Effector memory CD4-positive, alpha-beta T cell (primary cell): ENCODE results near the gene CNN1.

Experiments used
- DNase-seq, 3 donors: peaks; one replicate each; pipeline ENCODE4 v3.0.0-alpha.2; 2020
- H3K27ac ChIP-seq: 2 replicates; pipeline ENCODE4 v1.7.0; 2013; ENCODE audit warnings: mild to moderate bottlenecking, low read length, moderate library complexity; ENCODE audit not compliant: insufficient read depth, poor library complexity, severe bottlenecking
- H3K27me3 ChIP-seq: replicated peaks from 2 replicates; pipeline ENCODE4 v1.7.0; 2013; ENCODE audit warnings: mild to moderate bottlenecking, low read length; ENCODE audit not compliant: insufficient read depth, control insufficient read depth, poor library complexity, severe bottlenecking
- H3K36me3 ChIP-seq: 2 replicates; pipeline ENCODE4 v1.7.0; 2013; ENCODE audit warnings: mild to moderate bottlenecking, low read length, moderate library complexity; ENCODE audit not compliant: control insufficient read depth, insufficient read depth
- H3K4me1 ChIP-seq: 2 replicates; pipeline ENCODE4 v1.7.0; 2013; ENCODE audit warnings: low read length, mild to moderate bottlenecking; ENCODE audit not compliant: control insufficient read depth, insufficient read depth, poor library complexity, severe bottlenecking
- H3K4me3 ChIP-seq: 2 replicates; pipeline ENCODE4 v1.7.0; 2013; ENCODE audit warnings: low read length, low read depth, mild to moderate bottlenecking; ENCODE audit not compliant: insufficient read depth, poor library complexity, severe bottlenecking
- H3K9me3 ChIP-seq: 2 replicates; pipeline ENCODE4 v1.7.0; 2013; ENCODE audit warnings: mild to moderate bottlenecking, low read length, moderate library complexity; ENCODE audit not compliant: control insufficient read depth

Gene CNN1

GRCh38 chr19:11530432-11530831 is 8.2 kb upstream of the CNN1 start:
- Histone ChIP-seq H3K27ac (no peak overlapping the region), H3K4me3 (no peak overlapping the region), H3K9me3 (no peaks in the 10 kb centered on the region), H3K36me3 (no peaks in the 10 kb centered on the region), H3K27me3 (no peaks in the 10 kb centered on the region), H3K4me1 (peaks cover 6% of the 10 kb centered on the region)
- no peak for DNase-seq

- Histone ChIP-seq H3K4me1 (peaks cover 6% of the 10 kb centered on the region), H3K4me3 (no peak overlapping the region), H3K27ac (no peak overlapping the region), H3K36me3 (no peaks in the 10 kb centered on the region), H3K9me3 (no peaks in the 10 kb centered on the region), H3K27me3 (peaks cover 3% of the 10 kb centered on the region)
- no peak for DNase-seq
Observed at GRCh38 chr19:11534538-11534937, 4.1 kb upstream of the CNN1 start.

- Histone ChIP-seq H3K36me3 (no peaks in the 10 kb centered on the region), H3K4me3 (no peak overlapping the region), H3K4me1 (peaks cover 6% of the 10 kb centered on the region), H3K9me3 (no peaks in the 10 kb centered on the region), H3K27me3 (peaks cover 5% of the 10 kb centered on the region), H3K27ac (no peak overlapping the region)
- no peak for DNase-seq
Observed at GRCh38 chr19:11534948-11535347, 3.7 kb upstream of the CNN1 start.

GRCh38 chr19:11535792-11536595 is 2.7 kb upstream of the CNN1 start:
- Histone ChIP-seq H3K27ac (no peak overlapping the region), H3K36me3 (no peaks in the 10 kb centered on the region)

GRCh38 chr19:11539495-11540365 is 1.1 kb downstream of the CNN1 start:
- H3K27me3 ChIP-seq: peaks cover 17% of the 10 kb centered on the region
- H3K9me3 ChIP-seq: no peaks in the 10 kb centered on the region
- no peak for DNase-seq
- H3K27ac ChIP-seq: no peak overlapping the region
- no peaks in the 10 kb centered on the region for H3K36me3 ChIP-seq
- peaks cover 6% of the 10 kb centered on the region for H3K4me1 ChIP-seq
- H3K4me3 ChIP-seq: no peak overlapping the region

More at GRCh38 chr19:11535792-11536595, 2.7 kb upstream of the CNN1 start:
- Histone ChIP-seq H3K27me3 (peaks cover 15% of the 10 kb centered on the region), H3K4me3 (peak overlapping the region; percentile 21), H3K4me1 (peaks cover 6% of the 10 kb centered on the region), H3K9me3 (no peaks in the 10 kb centered on the region)
- peak; percentile 64 to 80 (median 76) for DNase-seq

GRCh38 chr19:11540645-11541044 is 2.0 kb downstream of the CNN1 start:
- no peaks in the 10 kb centered on the region for H3K36me3 ChIP-seq
- H3K4me1 ChIP-seq: peaks cover 6% of the 10 kb centered on the region
- H3K9me3 ChIP-seq: no peaks in the 10 kb centered on the region
- H3K27me3 ChIP-seq: peaks cover 17% of the 10 kb centered on the region
- no peak overlapping the region for H3K4me3 ChIP-seq
- DNase-seq: no peak
- no peak overlapping the region for H3K27ac ChIP-seq

- Histone ChIP-seq H3K27ac (no peak overlapping the region), H3K36me3 (no peaks in the 10 kb centered on the region), H3K4me3 (no peak overlapping the region), H3K27me3 (peaks cover 17% of the 10 kb centered on the region), H3K4me1 (no peaks in the 10 kb centered on the region), H3K9me3 (no peaks in the 10 kb centered on the region)
- DNase-seq: no peak
Observed at GRCh38 chr19:11541238-11541637, 2.6 kb downstream of the CNN1 start.

GRCh38 chr19:11547929-11548700 is 9.5 kb downstream of the CNN1 start:
- H3K4me3 ChIP-seq: no peak overlapping the region
- no peak for DNase-seq
- peaks cover 9% of the 10 kb centered on the region for H3K36me3 ChIP-seq
- H3K27ac ChIP-seq: no peak overlapping the region
- no peaks in the 10 kb centered on the region for H3K9me3 ChIP-seq
- H3K4me1 ChIP-seq: no peaks in the 10 kb centered on the region
- H3K27me3 ChIP-seq: no peaks in the 10 kb centered on the region

GRCh38 chr19:11549386-11549953 is 10.8 kb downstream of the CNN1 start:
- Histone ChIP-seq H3K27me3 (no peaks in the 10 kb centered on the region), H3K4me1 (no peaks in the 10 kb centered on the region), H3K27ac (no peak overlapping the region), H3K4me3 (no peak overlapping the region), H3K36me3 (peaks cover 22% of the 10 kb centered on the region), H3K9me3 (no peaks in the 10 kb centered on the region)
- DNase-seq: no peak
